PC-9 (cell line): ENCODE data around the gene MSI2. TPM values are rescaled to one million over a fixed set of nuclear protein-coding genes. Genes with fewer than 3 reads are reported as not detected.

ENCODE experiments used
- BruUV-seq: library from RNA; stranded (reverse); fragments of 400-500 nt; replicated peaks from 2 replicates; lab custom pipeline; 2021; lab: Mats Ljungman, UMichigan
- CTCF ChIA-PET: fragments of 300-600 bp; sonication (Branson Sonifier 250); formaldehyde crosslinking; loops from one replicate; lab custom pipeline; 2022; ENCODE audit warnings: antibody characterized with exemption; lab: Charles Lee
- POLR2A ChIA-PET: fragments of 300-600 bp; sonication (Branson Sonifier 250); formaldehyde crosslinking; loops from one replicate; lab custom pipeline; 2022; ENCODE audit warnings: antibody characterized with exemption; ENCODE audit not compliant: unreplicated experiment; lab: Charles Lee
- DNase-seq, 2 experiments: peaks; one replicate each; pipeline versions ENCODE4 v3.0.0 to v3.0.0-alpha.2; 2015 to 2022; ENCODE audit warnings: mixed read lengths in 1 of 2
- H2AFZ ChIP-seq: fragments of 200-600 bp; sonication (generic); 2 replicates; pipeline ENCODE4 v1.8.1; 2017; ENCODE audit warnings: antibody characterized with exemption
- H3F3A ChIP-seq: fragments of 200-600 bp; sonication (generic); 2 replicates; pipeline ENCODE4 v1.8.1; 2017; ENCODE audit warnings: antibody characterized with exemption, mild to moderate bottlenecking, low read depth; ENCODE audit not compliant: insufficient read depth
- H3K27ac ChIP-seq: fragments of 200-600 bp; sonication (generic); 2 replicates; pipeline ENCODE4 v1.6.1; 2016; ENCODE audit warnings: mixed run types
- H3K27me3 ChIP-seq: fragments of 200-600 bp; sonication (generic); 2 replicates; pipeline ENCODE4 v1.6.1; 2016; ENCODE audit warnings: low read depth, mixed run types; ENCODE audit not compliant: insufficient read depth
- H3K36me3 ChIP-seq: fragments of 200-600 bp; sonication (generic); 2 replicates; pipeline ENCODE4 v1.6.1; 2016; ENCODE audit warnings: low read depth, mixed run types
- H3K4me1 ChIP-seq: fragments of 200-600 bp; sonication (generic); replicated peaks from 2 replicates; pipeline ENCODE4 v1.6.1; 2016; ENCODE audit warnings: mixed run types; ENCODE audit not compliant: insufficient read depth
- H3K4me2 ChIP-seq: fragments of 200-600 bp; sonication (generic); 2 replicates; pipeline ENCODE4 v1.6.1; 2017; ENCODE audit warnings: mixed run types
- H3K4me3 ChIP-seq: fragments of 200-600 bp; sonication (generic); 2 replicates; pipeline ENCODE4 v1.6.1; 2016; ENCODE audit warnings: mixed run types
- H3K79me2 ChIP-seq: fragments of 200-600 bp; sonication (generic); 2 replicates; pipeline ENCODE4 v1.6.1; 2017; ENCODE audit warnings: low read depth, mixed run types
- H3K9me2 ChIP-seq: fragments of 200-600 bp; sonication (generic); 2 replicates; pipeline ENCODE4 v1.8.1; 2017; ENCODE audit warnings: mild to moderate bottlenecking; ENCODE audit not compliant: insufficient read depth
- H3K9me3 ChIP-seq: fragments of 200-600 bp; sonication (generic); 2 replicates; pipeline ENCODE4 v1.8.1; 2016; ENCODE audit warnings: low read depth; ENCODE audit not compliant: insufficient read depth
- H4K20me1 ChIP-seq: fragments of 200-600 bp; sonication (generic); 2 replicates; pipeline ENCODE4 v1.8.1; 2017; ENCODE audit not compliant: insufficient read depth
- EZH2 ChIP-seq: fragments of 200-600 bp; sonication (generic); IDR thresholded peaks from 2 replicates; pipeline ENCODE4 v1.8.0; 2017; ENCODE audit warnings: antibody characterized with exemption, low read depth
- intact Hi-C: fragments of 100-400 bp; cut with micrococcal nuclease; formaldehyde crosslinking; loops from one replicate; pipeline ENCODE4 v1.10.0; 2022; ENCODE audit not compliant: unreplicated experiment
- total RNA-seq: library from RNA; stranded (reverse); gene quantifications from 2 replicates; pipeline ENCODE4 v1.2.3, GENCODE V29; 2021
- TF ChIP-seq, protein P1 (sequence below): fragments of 200-600 bp; sonication (generic); conservative IDR thresholded peaks from 2 replicates; pipeline ENCODE4 v1.6.1; 2017; ENCODE audit warnings: mixed run types, antibody characterized with exemption, mild to moderate bottlenecking, moderate library complexity

MSI2 gene
- total RNA-seq, 1 experiment from 2014 or later, result 15.7 TPM

GRCh38 chr17:57507828-57508227 is 251.5 kb downstream of the MSI2 start:
- BruUV-seq, result no TSS peak
- POLR2A ChIA-PET, result no interaction called here

GRCh38 chr17:57508671-57509070 is 252.3 kb downstream of the MSI2 start:
- POLR2A ChIA-PET, result no interaction called here
- Histone ChIP-seq H3K79me2 (no peaks in the 10 kb centered on the region), H3K4me1 (no peaks in the 10 kb centered on the region), H3K36me3 (no peaks in the 10 kb centered on the region), H3K4me3 (no peak overlapping the region), H3F3A (no peaks in the 10 kb centered on the region), H3K9me2 (no peaks in the 10 kb centered on the region), H4K20me1 (no peaks in the 10 kb centered on the region), H3K4me2 (no peak overlapping the region), H3K27me3 (peaks cover 25% of the 10 kb centered on the region), H2AFZ (no peak overlapping the region), H3K9me3 (no peaks in the 10 kb centered on the region), H3K27ac (no peak overlapping the region)
- intact Hi-C loops, result no loop called here
- BruUV-seq, result no TSS peak
- CTCF ChIA-PET, result no interaction called here
- DNase-seq, result no peak
- TF ChIP-seq EZH2, result no peak
- TF ChIP-seq, protein P1, sequence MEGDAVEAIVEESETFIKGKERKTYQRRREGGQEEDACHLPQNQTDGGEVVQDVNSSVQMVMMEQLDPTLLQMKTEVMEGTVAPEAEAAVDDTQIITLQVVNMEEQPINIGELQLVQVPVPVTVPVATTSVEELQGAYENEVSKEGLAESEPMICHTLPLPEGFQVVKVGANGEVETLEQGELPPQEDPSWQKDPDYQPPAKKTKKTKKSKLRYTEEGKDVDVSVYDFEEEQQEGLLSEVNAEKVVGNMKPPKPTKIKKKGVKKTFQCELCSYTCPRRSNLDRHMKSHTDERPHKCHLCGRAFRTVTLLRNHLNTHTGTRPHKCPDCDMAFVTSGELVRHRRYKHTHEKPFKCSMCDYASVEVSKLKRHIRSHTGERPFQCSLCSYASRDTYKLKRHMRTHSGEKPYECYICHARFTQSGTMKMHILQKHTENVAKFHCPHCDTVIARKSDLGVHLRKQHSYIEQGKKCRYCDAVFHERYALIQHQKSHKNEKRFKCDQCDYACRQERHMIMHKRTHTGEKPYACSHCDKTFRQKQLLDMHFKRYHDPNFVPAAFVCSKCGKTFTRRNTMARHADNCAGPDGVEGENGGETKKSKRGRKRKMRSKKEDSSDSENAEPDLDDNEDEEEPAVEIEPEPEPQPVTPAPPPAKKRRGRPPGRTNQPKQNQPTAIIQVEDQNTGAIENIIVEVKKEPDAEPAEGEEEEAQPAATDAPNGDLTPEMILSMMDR, result no peak

More at GRCh38 chr17:57507828-57508227, 251.5 kb downstream of the MSI2 start:
- Histone ChIP-seq H3F3A (no peaks in the 10 kb centered on the region), H3K79me2 (no peaks in the 10 kb centered on the region), H3K4me3 (no peak overlapping the region), H3K27ac (no peak overlapping the region), H3K36me3 (no peaks in the 10 kb centered on the region), H2AFZ (no peak overlapping the region), H3K4me2 (no peak overlapping the region), H3K4me1 (no peaks in the 10 kb centered on the region), H4K20me1 (no peaks in the 10 kb centered on the region), H3K9me2 (no peaks in the 10 kb centered on the region), H3K27me3 (peaks cover 25% of the 10 kb centered on the region), H3K9me3 (no peaks in the 10 kb centered on the region)
- TF ChIP-seq, protein P1, result no peak
- no peak for TF ChIP-seq EZH2
- DNase-seq, result no peak
- CTCF ChIA-PET, result no interaction called here
- intact Hi-C loops, result no loop called here

DNA sequence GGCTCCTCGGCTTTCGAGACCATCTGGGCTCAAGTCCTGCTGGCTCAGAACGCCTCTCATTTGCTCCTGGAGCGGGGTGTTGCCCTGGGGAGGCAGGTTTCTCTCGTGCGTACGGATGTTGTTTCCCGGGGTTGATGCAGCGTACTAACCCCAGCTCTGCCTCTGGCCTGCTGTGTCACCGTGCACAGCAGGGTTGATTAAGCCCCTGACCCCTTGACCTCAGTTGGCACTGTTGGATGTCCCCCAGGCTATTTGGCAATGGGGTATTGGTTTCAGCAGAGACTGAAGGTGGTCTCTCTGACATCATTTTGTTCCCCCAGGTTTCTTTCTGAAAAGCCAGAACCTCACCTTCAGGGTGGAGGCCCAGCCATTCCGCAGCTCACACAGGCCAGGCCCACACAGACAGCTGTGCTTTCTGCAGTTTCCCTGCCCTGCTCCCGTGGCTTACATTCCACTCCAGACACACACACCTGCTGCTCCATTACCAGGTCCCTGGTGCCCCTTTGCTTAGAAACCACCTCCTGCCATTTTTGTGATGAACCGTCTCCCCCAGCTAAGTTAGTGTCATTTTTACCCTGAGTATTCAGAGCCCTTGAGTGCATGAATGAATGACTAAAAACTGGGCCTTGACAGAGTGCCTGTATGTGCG is 255.3 kb downstream of the MSI2 start:
- POLR2A ChIA-PET, result no interaction called here
- Histone ChIP-seq H3K9me2 (no peaks in the 10 kb centered on the region), H3K27ac (no peak overlapping the region), H3K27me3 (peaks cover 11% of the 10 kb centered on the region; the same call in 1 of the 2 replicates), H3K4me3 (no peak overlapping the region), H3F3A (no peaks in the 10 kb centered on the region), H3K36me3 (no peaks in the 10 kb centered on the region), H3K4me2 (no peak overlapping the region), H3K9me3 (no peaks in the 10 kb centered on the region), H3K4me1 (peaks cover 7% of the 10 kb centered on the region; the same call in 1 of the 2 replicates), H4K20me1 (0 out of 2 replicates have a peak, but pooled peaks cover 3% of the 10 kb centered on the region), H3K79me2 (no peaks in the 10 kb centered on the region), H2AFZ (no peak overlapping the region)
- intact Hi-C loops, result no loop called here
- CTCF ChIA-PET, result no interaction called here
- TF ChIP-seq, protein P1, result no peak
- no peak for TF ChIP-seq EZH2
- no TSS peak for BruUV-seq
- no peak for DNase-seq
